Measurements from ENCODE around the gene F10. TPM values are rescaled to one million over a fixed set of nuclear protein-coding genes. Genes with fewer than 3 reads are reported as not detected.

F10 gene
- total RNA-seq, 5 donors from 2014 or later (not counting 1 experiment from before 2014, with no cell fraction given) = not detected

DNA sequence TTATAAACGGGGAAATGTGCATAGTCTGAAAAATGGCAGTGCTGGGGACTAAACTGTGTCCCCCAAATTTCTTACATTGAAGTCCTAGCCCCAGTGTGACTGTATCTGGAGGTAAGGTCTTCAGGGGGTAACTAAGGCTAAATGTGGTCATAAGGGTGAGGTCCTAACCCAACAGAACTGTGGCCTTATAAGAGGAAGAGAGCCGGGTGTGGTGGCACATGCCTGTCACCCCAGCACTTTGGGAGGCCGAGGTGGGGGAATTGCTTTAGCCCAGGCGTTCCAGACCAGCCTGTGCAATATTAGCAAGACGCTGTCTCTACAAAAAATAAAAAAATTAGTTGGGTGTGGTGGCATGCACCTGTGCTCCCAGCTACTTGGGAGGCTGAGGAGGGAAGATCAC is 53.7 kb downstream of the F10 start:
- H3K36me3 Mint-ChIP-seq = peaks cover 48% of the 10 kb centered on the region
- peak overlapping the region; percentile 92 for H3K27ac ChIP-seq (ENCODE audit: low read length)
- ATAC-seq (replicated peaks in 1 of 4) = peak; percentile 54 to 96 (median 80)
- DNase-seq = peak in 32 of 35 experiments; percentile 28 to 89 (median 63)
- no peaks in the 10 kb centered on the region for H3K27me3 Mint-ChIP-seq
- no peaks in the 10 kb centered on the region for H3K27me3 ChIP-seq (replicated peaks in 1 of 2; ENCODE audit: control insufficient read depth in 2 of 2, extremely low read depth in 1 of 2, insufficient read depth in 2 of 2, low read length in 1 of 2)
- peaks cover 30 to 62% of the 10 kb centered on the region in 2 donors for H3K36me3 ChIP-seq (ENCODE audit: control insufficient read depth in 2 of 2, extremely low read depth in 1 of 2, insufficient read depth in 1 of 2, low read length in 1 of 2)
- no peaks in the 10 kb centered on the region for H3K9me3 ChIP-seq
- peak overlapping the region; percentile 98 to 99 for H3K27ac Mint-ChIP-seq
- peaks cover 7 to 53% of the 10 kb centered on the region in 2 experiments for H3K4me1 ChIP-seq (ENCODE audit: control insufficient read depth in 1 of 2, extremely low read depth in 1 of 2, insufficient read depth in 2 of 2, low read length in 2 of 2)
- H3K4me3 Mint-ChIP-seq = peak overlapping the region; percentile 22 to 67 (median 48)
- WGBS (ENCODE audit: insufficient coverage) = 36% methylated on average over 3 of the region's 5 CpGs
- POLR2A ChIA-PET = no interaction called here
- CTCF ChIA-PET = no interaction called here
- H3K4me3 ChIP-seq (ENCODE audit: control insufficient read depth in 1 of 2, extremely low read depth in 1 of 2, low read length in 1 of 2) = no peak overlapping the region
- peaks cover 27 to 66% (median 38%) of the 10 kb centered on the region in 3 donors for H3K4me1 Mint-ChIP-seq
- no peaks in the 10 kb centered on the region for H3K9me3 Mint-ChIP-seq

GRCh38 chr13:113176822-113177221 is 54.2 kb downstream of the F10 start:
- Histone ChIP-seq H3K4me3 (ENCODE audit: control insufficient read depth in 1 of 2, extremely low read depth in 1 of 2, low read length in 1 of 2) (no peak overlapping the region), H3K36me3 (ENCODE audit: control insufficient read depth in 2 of 2, extremely low read depth in 1 of 2, insufficient read depth in 1 of 2, low read length in 1 of 2) (peaks cover 27 to 59% of the 10 kb centered on the region in 2 donors), H3K9me3 (no peaks in the 10 kb centered on the region), H3K27ac (ENCODE audit: low read length) (peak overlapping the region; percentile 92), H3K27me3 (replicated peaks in 1 of 2; ENCODE audit: control insufficient read depth in 2 of 2, extremely low read depth in 1 of 2, insufficient read depth in 2 of 2, low read length in 1 of 2) (no peaks in the 10 kb centered on the region), H3K4me1 (ENCODE audit: control insufficient read depth in 1 of 2, extremely low read depth in 1 of 2, insufficient read depth in 2 of 2, low read length in 2 of 2) (peaks cover 7 to 50% of the 10 kb centered on the region in 2 experiments)
- no peak for ATAC-seq (replicated peaks in 1 of 4)
- ChIA-PET POLR2A (no interaction called here), CTCF (no interaction called here)
- peaks cover 30 to 65% (median 40%) of the 10 kb centered on the region in 3 donors for H3K4me1 Mint-ChIP-seq
- no peak overlapping the region for H3K4me3 Mint-ChIP-seq
- H3K27me3 Mint-ChIP-seq = no peaks in the 10 kb centered on the region
- WGBS (ENCODE audit: insufficient coverage) = 100% methylated on average over 4 of the region's 14 CpGs
- peaks cover 47% of the 10 kb centered on the region for H3K36me3 Mint-ChIP-seq
- DNase-seq = no peak
- H3K9me3 Mint-ChIP-seq = no peaks in the 10 kb centered on the region
- H3K27ac Mint-ChIP-seq = peak overlapping the region; percentile 23 to 98

- ChIA-PET CTCF (no interaction called here), POLR2A (no interaction called here)
- peaks cover 26 to 60% of the 10 kb centered on the region in 2 donors for H3K36me3 ChIP-seq (ENCODE audit: control insufficient read depth in 2 of 2, extremely low read depth in 1 of 2, insufficient read depth in 1 of 2, low read length in 1 of 2)
- ATAC-seq (replicated peaks in 1 of 4) (no peak), DNase-seq (no peak)
- H3K27ac Mint-ChIP-seq = peak overlapping the region; percentile 23 to 40
- H3K36me3 Mint-ChIP-seq = peaks cover 51% of the 10 kb centered on the region
- no peaks in the 10 kb centered on the region for H3K9me3 ChIP-seq
- H3K27me3 Mint-ChIP-seq = no peaks in the 10 kb centered on the region
- whole genome bisulfite sequencing (ENCODE audit: insufficient coverage) = 94% methylated on average over 6 of the region's 25 CpGs
- H3K4me1 Mint-ChIP-seq = peaks cover 32 to 69% (median 49%) of the 10 kb centered on the region in 3 donors
- H3K4me3 Mint-ChIP-seq = no peak overlapping the region
- no peaks in the 10 kb centered on the region for H3K27me3 ChIP-seq (replicated peaks in 1 of 2; ENCODE audit: control insufficient read depth in 2 of 2, extremely low read depth in 1 of 2, insufficient read depth in 2 of 2, low read length in 1 of 2)
- peaks cover 7 to 55% of the 10 kb centered on the region in 2 experiments for H3K4me1 ChIP-seq (ENCODE audit: control insufficient read depth in 1 of 2, extremely low read depth in 1 of 2, insufficient read depth in 2 of 2, low read length in 2 of 2)
- peak overlapping the region; percentile 92 for H3K27ac ChIP-seq (ENCODE audit: low read length)
- H3K9me3 Mint-ChIP-seq = no peaks in the 10 kb centered on the region
- H3K4me3 ChIP-seq (ENCODE audit: control insufficient read depth in 1 of 2, extremely low read depth in 1 of 2, low read length in 1 of 2) = no peak overlapping the region
Observed at GRCh38 chr13:113178070-113178895, 55.7 kb downstream of the F10 start.

DNA sequence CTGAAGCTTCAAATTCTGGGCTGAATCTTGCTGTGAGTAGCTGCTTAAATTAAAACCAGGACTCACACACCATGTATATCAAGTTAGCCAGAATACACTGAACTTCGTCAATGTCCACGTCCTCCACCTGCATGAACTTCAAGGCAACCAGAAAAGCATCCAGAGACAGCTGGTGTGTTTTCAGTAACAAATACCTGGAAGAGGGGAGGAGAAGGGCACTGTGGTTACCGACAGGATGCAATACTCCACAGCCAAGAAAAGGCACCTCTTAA is 56.2 kb downstream of the F10 start:
- Mint-ChIP-seq H3K9me3 (no peaks in the 10 kb centered on the region), H3K4me1 (peaks cover 35 to 74% (median 55%) of the 10 kb centered on the region in 3 donors), H3K36me3 (peaks cover 56% of the 10 kb centered on the region), H3K27ac (no peak overlapping the region), H3K4me3 (no peak overlapping the region), H3K27me3 (no peaks in the 10 kb centered on the region)
- CTCF ChIA-PET = no interaction called here
- peaks cover 12 to 60% of the 10 kb centered on the region in 2 experiments for H3K4me1 ChIP-seq (ENCODE audit: control insufficient read depth in 1 of 2, extremely low read depth in 1 of 2, insufficient read depth in 2 of 2, low read length in 2 of 2)
- no peaks in the 10 kb centered on the region for H3K27me3 ChIP-seq (replicated peaks in 1 of 2; ENCODE audit: control insufficient read depth in 2 of 2, extremely low read depth in 1 of 2, insufficient read depth in 2 of 2, low read length in 1 of 2)
- DNase-seq = no peak
- peaks cover 26 to 65% of the 10 kb centered on the region in 2 donors for H3K36me3 ChIP-seq (ENCODE audit: control insufficient read depth in 2 of 2, extremely low read depth in 1 of 2, insufficient read depth in 1 of 2, low read length in 1 of 2)
- no peaks in the 10 kb centered on the region for H3K9me3 ChIP-seq
- WGBS (ENCODE audit: insufficient coverage) = no CpG with 5 or more reads among the region's 3 CpGs
- POLR2A ChIA-PET = no interaction called here
- ATAC-seq (replicated peaks in 1 of 4) = no peak
- H3K4me3 ChIP-seq (ENCODE audit: control insufficient read depth in 1 of 2, extremely low read depth in 1 of 2, low read length in 1 of 2) = no peak overlapping the region
- peak overlapping the region; percentile 63 for H3K27ac ChIP-seq (ENCODE audit: low read length)

DNA sequence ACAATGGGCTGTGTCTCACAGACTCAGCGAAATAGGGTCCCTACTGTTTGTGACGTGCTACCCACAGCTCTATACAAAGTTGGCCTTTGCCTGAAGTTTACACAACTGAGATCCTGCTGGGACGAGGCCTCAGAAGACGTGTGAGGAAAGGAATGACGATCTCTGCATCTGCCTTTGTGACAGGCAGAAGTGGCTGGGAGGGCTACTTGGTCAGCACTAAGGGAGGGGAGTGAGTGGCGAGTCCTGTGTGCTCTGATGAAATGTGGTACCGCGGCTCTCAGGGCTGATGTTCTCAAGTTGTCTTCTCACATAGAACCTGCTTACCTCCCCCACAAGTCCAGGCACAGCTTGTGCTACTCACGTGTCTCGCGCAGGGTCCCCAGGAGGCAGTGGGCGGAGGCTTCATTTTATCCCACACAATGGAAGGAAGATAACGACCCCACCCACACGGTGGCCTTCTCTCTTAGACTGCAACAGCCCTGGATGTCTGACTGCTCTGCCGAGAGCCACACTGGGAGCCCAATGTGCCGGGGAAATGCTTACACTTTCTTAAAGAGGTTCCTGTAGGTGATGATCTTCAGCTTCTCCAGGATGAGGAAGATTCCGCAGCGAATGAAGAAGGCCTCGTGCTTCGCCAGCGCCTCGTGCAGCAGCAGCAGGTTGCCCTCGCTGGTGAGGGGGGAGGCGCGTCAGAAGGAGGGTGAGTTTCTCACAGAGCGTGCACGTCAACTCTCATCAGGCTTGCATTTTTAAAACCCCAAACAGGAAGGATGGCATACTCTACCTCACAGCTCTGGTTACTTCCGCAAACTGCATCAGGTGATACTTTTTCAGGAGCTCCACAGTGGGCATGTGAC is 57.0 kb downstream of the F10 start:
- ChIA-PET POLR2A (no interaction called here), CTCF (no interaction called here)
- Histone ChIP-seq H3K4me3 (ENCODE audit: control insufficient read depth in 1 of 2, extremely low read depth in 1 of 2, low read length in 1 of 2) (no peak overlapping the region), H3K27me3 (replicated peaks in 1 of 2; ENCODE audit: control insufficient read depth in 2 of 2, extremely low read depth in 1 of 2, insufficient read depth in 2 of 2, low read length in 1 of 2) (no peaks in the 10 kb centered on the region), H3K4me1 (ENCODE audit: control insufficient read depth in 1 of 2, extremely low read depth in 1 of 2, insufficient read depth in 2 of 2, low read length in 2 of 2) (peaks cover 16 to 64% of the 10 kb centered on the region in 2 experiments), H3K36me3 (ENCODE audit: control insufficient read depth in 2 of 2, extremely low read depth in 1 of 2, insufficient read depth in 1 of 2, low read length in 1 of 2) (peaks cover 26 to 67% of the 10 kb centered on the region in 2 donors), H3K9me3 (no peaks in the 10 kb centered on the region), H3K27ac (ENCODE audit: low read length) (peak overlapping the region; percentile 63)
- 84% methylated on average over 8 of the region's 28 CpGs for WGBS (ENCODE audit: insufficient coverage)
- peak; percentile 41 to 61 (median 56) for ATAC-seq (replicated peaks in 1 of 4)
- H3K9me3 Mint-ChIP-seq = no peaks in the 10 kb centered on the region
- peaks cover 35 to 75% (median 60%) of the 10 kb centered on the region in 3 donors for H3K4me1 Mint-ChIP-seq
- peaks cover 56% of the 10 kb centered on the region for H3K36me3 Mint-ChIP-seq
- H3K27ac Mint-ChIP-seq = peak overlapping the region; percentile 89 to 94
- no peaks in the 10 kb centered on the region for H3K27me3 Mint-ChIP-seq
- peak overlapping the region in 1 of 3 donors; percentile 29 for H3K4me3 Mint-ChIP-seq
- peak in 26 of 35 experiments; percentile 16 to 61 (median 40) for DNase-seq

- DNase-seq (no peak), ATAC-seq (replicated peaks in 1 of 4) (no peak)
- Histone ChIP-seq H3K9me3 (no peaks in the 10 kb centered on the region), H3K36me3 (ENCODE audit: control insufficient read depth in 2 of 2, extremely low read depth in 1 of 2, insufficient read depth in 1 of 2, low read length in 1 of 2) (peaks cover 18 to 61% of the 10 kb centered on the region in 2 donors), H3K27ac (ENCODE audit: low read length) (peak overlapping the region; percentile 37), H3K27me3 (replicated peaks in 1 of 2; ENCODE audit: control insufficient read depth in 2 of 2, extremely low read depth in 1 of 2, insufficient read depth in 2 of 2, low read length in 1 of 2) (no peaks in the 10 kb centered on the region), H3K4me3 (ENCODE audit: control insufficient read depth in 1 of 2, extremely low read depth in 1 of 2, low read length in 1 of 2) (no peak overlapping the region), H3K4me1 (ENCODE audit: control insufficient read depth in 1 of 2, extremely low read depth in 1 of 2, insufficient read depth in 2 of 2, low read length in 2 of 2) (peaks cover 29 to 68% of the 10 kb centered on the region in 2 experiments)
- Mint-ChIP-seq H3K4me1 (peaks cover 42 to 76% (median 65%) of the 10 kb centered on the region in 3 donors), H3K36me3 (peaks cover 56% of the 10 kb centered on the region), H3K9me3 (no peaks in the 10 kb centered on the region), H3K4me3 (no peak overlapping the region), H3K27me3 (no peaks in the 10 kb centered on the region), H3K27ac (peak overlapping the region; percentile 63 to 94)
- WGBS (ENCODE audit: insufficient coverage) = 61% methylated on average over 4 of the region's 4 CpGs
- POLR2A ChIA-PET = no interaction called here
- CTCF ChIA-PET = no interaction called here
Observed at GRCh38 chr13:113182046-113182445, 59.4 kb downstream of the F10 start.

Measured in T-cell (primary cell).